OCI-LY3 (cell line): ENCODE data around the gene PPARG.

ENCODE experiments used
- H2AFZ ChIP-seq: fragments of 200-600, 300-600 bp; shearing (Covaris generic); 2 replicates; pipeline ENCODE4 v1.6.0; 2014; ENCODE audit warnings: antibody characterized with exemption, low read depth, low read length
- H3K27ac ChIP-seq: fragments of 200-600, 300-600 bp; sonication (generic); 2 replicates; pipeline ENCODE4 v1.5.1; 2014; ENCODE audit warnings: mild to moderate bottlenecking, low read length, moderate library complexity, mixed read lengths
- H3K27me3 ChIP-seq: fragments of 200-600, 300-600 bp; sonication (generic); 2 replicates; pipeline ENCODE4 v1.6.1; 2014; ENCODE audit warnings: low read depth, low read length, mixed read lengths
- H3K36me3 ChIP-seq: fragments of 200-600, 300-600 bp; sonication (generic); replicated peaks from 2 replicates; pipeline ENCODE3; 2014; ENCODE audit warnings: low read depth, low read length, mixed read lengths
- H3K4me1 ChIP-seq: fragments of 300-600, 200-600 bp; sonication (generic); 2 replicates; pipeline ENCODE4 v1.6.1; 2014; ENCODE audit warnings: low read length, mixed read lengths
- H3K4me2 ChIP-seq: fragments of 200-600, 300-600 bp; sonication (generic); 2 replicates; pipeline ENCODE4 v1.6.1; 2014; ENCODE audit warnings: low read length, mixed read lengths
- H3K4me3 ChIP-seq: fragments of 300-600, 200-600 bp; sonication (generic); 2 replicates; pipeline ENCODE4 v1.5.1; 2014; ENCODE audit warnings: antibody characterized with exemption, mild to moderate bottlenecking, low read length, moderate library complexity
- H3K79me2 ChIP-seq: fragments of 300-600, 200-600 bp; shearing (Covaris generic); 2 replicates; pipeline ENCODE4 v1.6.1; 2014; ENCODE audit warnings: mild to moderate bottlenecking, low read length, mixed read lengths
- H3K9ac ChIP-seq: fragments of 300-600, 200-600 bp; shearing (Covaris generic); 2 replicates; pipeline ENCODE4 v1.6.0; 2014; ENCODE audit warnings: mild to moderate bottlenecking, low read length, moderate library complexity
- H3K9me3 ChIP-seq: fragments of 200-600, 300-600 bp; shearing (Covaris generic); 2 replicates; pipeline ENCODE4 v1.6.1; 2014; ENCODE audit warnings: low read length, mixed read lengths; ENCODE audit not compliant: insufficient read depth
- H4K20me1 ChIP-seq: fragments of 200-600, 300-600 bp; sonication (generic); 2 replicates; pipeline ENCODE4 v1.6.1; 2016; ENCODE audit warnings: low read length, mixed read lengths; ENCODE audit not compliant: insufficient read depth
- EZH2phosphoT487 ChIP-seq: fragments of 200-600 bp; shearing (Covaris generic); IDR thresholded peaks from 2 replicates; pipeline ENCODE4 v1.6.1; 2018; ENCODE audit warnings: antibody characterized with exemption, mixed run types, low read depth
- TF ChIP-seq, protein P1 (sequence below): fragments of 200-600, 300-600 bp; sonication (generic); IDR thresholded peaks from 2 replicates; pipeline ENCODE4 v1.5.1; 2014; ENCODE audit warnings: antibody characterized with exemption, low read length, low read depth

PPARG gene

DNA sequence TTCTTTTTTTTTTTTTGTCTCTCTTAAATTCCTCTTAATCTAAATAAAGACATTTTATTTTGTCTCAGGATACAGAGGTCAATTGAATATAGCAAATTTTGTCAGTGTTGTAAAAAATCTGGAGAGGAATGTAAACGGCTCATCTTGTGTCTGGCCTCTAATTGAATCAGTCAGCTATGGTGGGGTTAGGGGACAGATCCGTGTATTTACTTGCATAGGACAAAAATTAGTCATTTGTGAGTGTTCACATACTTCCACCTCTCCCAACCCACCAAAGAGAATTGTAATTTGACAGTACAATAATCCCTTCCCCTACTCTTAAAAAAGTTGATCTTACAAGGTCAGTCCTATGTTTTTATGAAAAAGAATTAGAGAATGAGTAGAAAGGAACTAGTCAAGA lies 18.3 kb downstream of the PPARG start:
- no peak overlapping the region for H3K27ac ChIP-seq
- H2AFZ ChIP-seq, result no peak overlapping the region
- TF ChIP-seq, protein P1, sequence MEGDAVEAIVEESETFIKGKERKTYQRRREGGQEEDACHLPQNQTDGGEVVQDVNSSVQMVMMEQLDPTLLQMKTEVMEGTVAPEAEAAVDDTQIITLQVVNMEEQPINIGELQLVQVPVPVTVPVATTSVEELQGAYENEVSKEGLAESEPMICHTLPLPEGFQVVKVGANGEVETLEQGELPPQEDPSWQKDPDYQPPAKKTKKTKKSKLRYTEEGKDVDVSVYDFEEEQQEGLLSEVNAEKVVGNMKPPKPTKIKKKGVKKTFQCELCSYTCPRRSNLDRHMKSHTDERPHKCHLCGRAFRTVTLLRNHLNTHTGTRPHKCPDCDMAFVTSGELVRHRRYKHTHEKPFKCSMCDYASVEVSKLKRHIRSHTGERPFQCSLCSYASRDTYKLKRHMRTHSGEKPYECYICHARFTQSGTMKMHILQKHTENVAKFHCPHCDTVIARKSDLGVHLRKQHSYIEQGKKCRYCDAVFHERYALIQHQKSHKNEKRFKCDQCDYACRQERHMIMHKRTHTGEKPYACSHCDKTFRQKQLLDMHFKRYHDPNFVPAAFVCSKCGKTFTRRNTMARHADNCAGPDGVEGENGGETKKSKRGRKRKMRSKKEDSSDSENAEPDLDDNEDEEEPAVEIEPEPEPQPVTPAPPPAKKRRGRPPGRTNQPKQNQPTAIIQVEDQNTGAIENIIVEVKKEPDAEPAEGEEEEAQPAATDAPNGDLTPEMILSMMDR, result no peak
- no peak for TF ChIP-seq EZH2phosphoT487
- H3K9ac ChIP-seq, result no peak overlapping the region
- H3K4me1 ChIP-seq, result peaks cover 11% of the 10 kb centered on the region
- no peaks in the 10 kb centered on the region for H3K36me3 ChIP-seq
- H3K4me3 ChIP-seq, result no peak overlapping the region
- H3K9me3 ChIP-seq, result no peaks in the 10 kb centered on the region
- H3K79me2 ChIP-seq, result no peaks in the 10 kb centered on the region
- no peak overlapping the region for H3K4me2 ChIP-seq
- no peaks in the 10 kb centered on the region for H4K20me1 ChIP-seq
- H3K27me3 ChIP-seq, result peaks cover 3% of the 10 kb centered on the region; the same call in 1 of the 2 replicates

DNA sequence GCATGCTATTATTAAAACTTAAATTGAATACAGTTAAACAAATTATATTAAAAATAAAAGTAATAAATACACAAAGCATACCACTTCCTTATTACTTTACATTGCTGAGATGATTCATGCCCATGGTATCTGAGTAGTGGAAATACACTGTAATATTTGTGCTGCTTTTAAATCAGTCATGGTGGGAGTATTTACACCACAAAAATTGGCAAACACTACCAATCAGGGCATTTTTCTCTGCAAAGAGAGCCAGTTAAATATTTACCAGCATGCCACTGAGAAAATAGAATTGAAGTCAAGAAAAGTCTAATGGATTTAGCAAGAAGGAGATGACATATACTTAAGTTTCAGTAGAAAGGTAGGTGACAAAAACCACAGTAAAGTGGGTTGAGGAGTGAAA lies 19.6 kb downstream of the PPARG start:
- Histone ChIP-seq H3K79me2 (no peaks in the 10 kb centered on the region), H3K4me2 (no peak overlapping the region), H3K9ac (no peak overlapping the region), H3K9me3 (no peaks in the 10 kb centered on the region), H3K36me3 (no peaks in the 10 kb centered on the region), H3K4me1 (peaks cover 9% of the 10 kb centered on the region), H3K4me3 (no peak overlapping the region), H2AFZ (no peak overlapping the region), H3K27me3 (peaks cover 3% of the 10 kb centered on the region; the same call in 1 of the 2 replicates), H4K20me1 (no peaks in the 10 kb centered on the region), H3K27ac (no peak overlapping the region)
- TF ChIP-seq EZH2phosphoT487, result no peak
- TF ChIP-seq, protein P1, result no peak

DNA sequence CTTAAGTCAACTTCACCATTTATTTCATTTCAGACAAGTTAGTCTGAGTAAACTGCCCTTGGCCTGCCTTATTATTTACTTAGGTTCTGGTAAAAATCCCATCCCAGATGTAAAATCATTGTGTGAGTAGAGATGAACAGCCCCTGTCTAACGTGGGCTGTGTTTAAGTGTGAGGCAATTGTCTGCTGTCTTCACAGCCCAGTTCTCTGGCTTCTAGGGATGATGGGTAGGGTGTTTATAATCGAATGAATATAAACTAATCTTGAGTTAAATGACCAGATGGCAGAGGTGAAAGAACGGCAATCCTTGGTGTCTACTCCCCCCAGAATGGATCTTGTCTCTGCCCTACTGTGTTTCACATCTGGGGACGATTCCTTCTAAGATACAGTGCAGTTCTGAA lies 20.8 kb downstream of the PPARG start:
- no peak overlapping the region for H3K27ac ChIP-seq
- no peak overlapping the region for H2AFZ ChIP-seq
- no peaks in the 10 kb centered on the region for H3K79me2 ChIP-seq
- peaks cover 3% of the 10 kb centered on the region; the same call in 1 of the 2 replicates for H3K27me3 ChIP-seq
- no peaks in the 10 kb centered on the region for H3K36me3 ChIP-seq
- no peak overlapping the region for H3K9ac ChIP-seq
- no peaks in the 10 kb centered on the region for H4K20me1 ChIP-seq
- TF ChIP-seq, protein P1, result no peak
- no peak for TF ChIP-seq EZH2phosphoT487
- no peak overlapping the region for H3K4me2 ChIP-seq
- no peaks in the 10 kb centered on the region for H3K9me3 ChIP-seq
- no peak overlapping the region for H3K4me3 ChIP-seq
- H3K4me1 ChIP-seq, result no peaks in the 10 kb centered on the region

DNA sequence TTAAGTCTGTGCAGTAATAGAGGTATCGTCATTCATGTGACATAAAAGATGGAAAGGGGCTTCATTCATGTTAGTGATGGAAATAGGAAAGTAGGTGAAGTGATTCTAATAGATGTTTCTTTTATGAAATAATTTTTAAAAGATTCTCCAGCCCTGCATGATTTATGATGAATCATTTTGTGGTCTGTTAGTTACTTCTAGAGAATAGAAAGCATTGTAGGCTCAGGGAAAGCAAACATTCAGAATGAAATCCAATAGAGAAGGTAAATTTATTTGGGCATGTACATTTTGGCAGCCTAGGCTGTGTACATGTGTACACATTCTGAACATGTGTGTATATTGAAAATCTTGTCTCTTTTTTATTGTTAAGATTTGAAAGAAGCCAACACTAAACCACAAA lies 23.1 kb downstream of the PPARG start:
- Histone ChIP-seq H3K9ac (no peak overlapping the region), H3K4me2 (no peak overlapping the region), H3K4me1 (peaks cover 17% of the 10 kb centered on the region), H3K9me3 (no peaks in the 10 kb centered on the region), H3K79me2 (no peaks in the 10 kb centered on the region), H3K4me3 (no peak overlapping the region), H3K27me3 (peaks cover 12% of the 10 kb centered on the region), H3K27ac (no peak overlapping the region), H3K36me3 (no peaks in the 10 kb centered on the region), H2AFZ (no peak overlapping the region), H4K20me1 (no peaks in the 10 kb centered on the region)
- TF ChIP-seq, protein P1, result no peak
- TF ChIP-seq EZH2phosphoT487, result no peak
